ENCODE results near the gene ZNF669.
A peak's percentile ranks its signal among the peaks of the same experiment; 100 is the strongest.
"Not testable (repeated sequence)": the region's sequence is repeated elsewhere in the genome, so short reads cannot be mapped to it uniquely, and the experiment has no call there.

The ZNF669 gene

GRCh38 chr1:247103859-247104591 is at the start of gene ZNF669:
Gene ZNF669 (minus strand): TSS chr1:247104356. CDS start chr1:247104199, 157 bp downstream.
- no peak for TF ChIP-seq CTCF (IDR thresholded peaks at IDR 0.05; ENCODE audit: insufficient read depth, low read depth, low read length, missing control alignments)
- peak within 1 kb of the TSS; percentile 85 for H3K4me3 ChIP-seq (ENCODE audit: low read length)
- peak; percentile 96 for DNase-seq (ENCODE audit: low read depth)

- no peak for TF ChIP-seq CTCF (IDR thresholded peaks at IDR 0.05; ENCODE audit: insufficient read depth, low read depth, low read length, missing control alignments)
- H3K4me3 ChIP-seq (ENCODE audit: low read length) = no peak overlapping the region
- no peak for DNase-seq (ENCODE audit: low read depth)
Observed at GRCh38 chr1:247147781-247148180, 43.6 kb upstream of the ZNF669 start.

GRCh38 chr1:247147120-247147519 is 43.0 kb upstream of the ZNF669 start:
- DNase-seq (ENCODE audit: low read depth); H3K4me3 ChIP-seq (ENCODE audit: low read length): not testable (repeated sequence)

GRCh38 chr1:247146671-247147070 is 42.5 kb upstream of the ZNF669 start:
- peak; percentile 30 for TF ChIP-seq CTCF (IDR thresholded peaks at IDR 0.05; ENCODE audit: insufficient read depth, low read depth, low read length, missing control alignments)
- DNase-seq (ENCODE audit: low read depth) = no peak
- no peak overlapping the region for H3K4me3 ChIP-seq (ENCODE audit: low read length)

GRCh38 chr1:247145279-247145678 is 41.1 kb upstream of the ZNF669 start:
- TF ChIP-seq CTCF (IDR thresholded peaks at IDR 0.05; ENCODE audit: insufficient read depth, low read depth, low read length, missing control alignments) = no peak
- no peak for DNase-seq (ENCODE audit: low read depth)
- no peak overlapping the region for H3K4me3 ChIP-seq (ENCODE audit: low read length)

GRCh38 chr1:247139557-247139956 is 35.4 kb upstream of the ZNF669 start:
- not testable (repeated sequence) for DNase-seq (ENCODE audit: low read depth)

GRCh38 chr1:247131236-247131635 is 27.1 kb upstream of the ZNF669 start:
- no peak overlapping the region for H3K4me3 ChIP-seq (ENCODE audit: low read length)
- no peak for TF ChIP-seq CTCF (IDR thresholded peaks at IDR 0.05; ENCODE audit: insufficient read depth, low read depth, low read length, missing control alignments)

More at GRCh38 chr1:247139557-247139956, 35.4 kb upstream of the ZNF669 start:
- H3K4me3 ChIP-seq (ENCODE audit: low read length) = not testable (repeated sequence)

GRCh38 chr1:247127519-247128282 is 23.5 kb upstream of the ZNF669 start:
- not testable (repeated sequence) for DNase-seq (ENCODE audit: low read depth)
- H3K4me3 ChIP-seq (ENCODE audit: low read length) = peak overlapping the region; percentile 8

More at GRCh38 chr1:247131236-247131635, 27.1 kb upstream of the ZNF669 start:
- no peak for DNase-seq (ENCODE audit: low read depth)

GRCh38 chr1:247126601-247127000 is 22.4 kb upstream of the ZNF669 start:
- H3K4me3 ChIP-seq (ENCODE audit: low read length); DNase-seq (ENCODE audit: low read depth): not testable (repeated sequence)

- DNase-seq (ENCODE audit: low read depth); H3K4me3 ChIP-seq (ENCODE audit: low read length): not testable (repeated sequence)
Observed at GRCh38 chr1:247126166-247126565, 22.0 kb upstream of the ZNF669 start.

Measured in epithelial cell of esophagus (primary cell).